ENCODE measurements around the gene GPR26.

The GPR26 gene

GRCh38 chr10:123703195-123703790, 37.1 kb downstream of the GPR26 start (continued):
- TF ChIP-seq ZNF302 (tag by site-specific recombination; IDR thresholded peaks at IDR 0.05; ENCODE audit: low read depth): no peak
- no peak for TF ChIP-seq HOXA7 (CRISPR knock-in tag; IDR thresholded peaks at IDR 0.05; ENCODE audit: borderline replicate concordance)

GRCh38 chr10:123704076-123704475, 37.9 kb downstream of the GPR26 start:
- ChIA-PET CTCF (interaction anchor here (1.6 kb wide), 1 partner anchor 17 kb away, joined by 3 read pairs; no protein-coding TSS in a partner anchor), POLR2A (no interaction called here)
- Histone ChIP-seq H3K9me3 (ENCODE audit: control insufficient read depth, insufficient read depth, low read depth, low read length) (no peaks in the 10 kb centered on the region), H3K4me3 (ENCODE audit: low read depth, low read length) (no peak overlapping the region), H3K4me1 (ENCODE audit: control insufficient read depth, insufficient read depth, low read length) (no peaks in the 10 kb centered on the region), H3K27ac (ENCODE audit: extremely low read depth, low read depth, low read length) (no peak overlapping the region), H3K36me3 (ENCODE audit: control insufficient read depth in 2 of 2, insufficient read depth in 1 of 2, low read length in 2 of 2) (no peaks in the 10 kb centered on the region)
- TF ChIP-seq ZNF596 (tag by site-specific recombination; IDR thresholded peaks at IDR 0.05): no peak
- no peak for TF ChIP-seq ZFHX2 (tag by site-specific recombination; conservative IDR thresholded peaks at IDR 0.05)
- TF ChIP-seq ZNF76 (tag by site-specific recombination; IDR thresholded peaks at IDR 0.05; ENCODE audit: borderline replicate concordance, low read depth): no peak
- TF ChIP-seq ZBTB6 (tag by site-specific recombination; IDR thresholded peaks at IDR 0.05): no peak
- no peak for TF ChIP-seq ZNF560 (tag by site-specific recombination; IDR thresholded peaks at IDR 0.05; ENCODE audit: borderline replicate concordance)
- TF ChIP-seq ZNF311 (tag by site-specific recombination; IDR thresholded peaks at IDR 0.05; ENCODE audit: borderline replicate concordance): no peak
- TF ChIP-seq ZNF48 (tag by site-specific recombination; IDR thresholded peaks at IDR 0.05): no peak
- TF ChIP-seq ZNF366 (tag by site-specific recombination; conservative IDR thresholded peaks at IDR 0.05): no peak
- no peak for TF ChIP-seq ZNF112 (tag by site-specific recombination; IDR thresholded peaks at IDR 0.05)
- TF ChIP-seq ZSCAN16 (tag by site-specific recombination; IDR thresholded peaks at IDR 0.05): no peak
- TF ChIP-seq ZNF302 (tag by site-specific recombination; IDR thresholded peaks at IDR 0.05; ENCODE audit: low read depth): no peak
- TF ChIP-seq ZNF221 (tag by site-specific recombination; IDR thresholded peaks at IDR 0.05; ENCODE audit: borderline replicate concordance): no peak
- no peak for TF ChIP-seq KLF17 (tag by site-specific recombination; IDR thresholded peaks at IDR 0.05)
- no peak for TF ChIP-seq ZNF558 (tag by site-specific recombination; IDR thresholded peaks at IDR 0.05)
- TF ChIP-seq GLIS2 (tag by site-specific recombination; IDR thresholded peaks at IDR 0.05): no peak
- no peak for TF ChIP-seq ZNF362 (tag by site-specific recombination; IDR thresholded peaks at IDR 0.05)
- TF ChIP-seq KLF10 (tag by site-specific recombination; IDR thresholded peaks at IDR 0.05): no peak
- no peak for TF ChIP-seq ATF2 (tag by site-specific recombination; IDR thresholded peaks at IDR 0.05; ENCODE audit: low read depth)

- H3K27ac ChIP-seq (ENCODE audit: extremely low read depth, low read depth, low read length): no peak overlapping the region
- no peaks in the 10 kb centered on the region for H3K4me1 ChIP-seq (ENCODE audit: control insufficient read depth, insufficient read depth, low read length)
- H3K9me3 ChIP-seq (ENCODE audit: control insufficient read depth, insufficient read depth, low read depth, low read length): no peaks in the 10 kb centered on the region
- H3K36me3 ChIP-seq (ENCODE audit: control insufficient read depth in 2 of 2, insufficient read depth in 1 of 2, low read length in 2 of 2): no peaks in the 10 kb centered on the region
- H3K4me3 ChIP-seq (ENCODE audit: low read depth, low read length): no peak overlapping the region
- ChIA-PET CTCF (no interaction called here), POLR2A (no interaction called here)
- TF ChIP-seq RBAK (tag by site-specific recombination; IDR thresholded peaks at IDR 0.05) (no peak), ZNF148 (tag by site-specific recombination; IDR thresholded peaks at IDR 0.05; ENCODE audit: borderline replicate concordance) (no peak), ELK4 (IDR thresholded peaks at IDR 0.05; ENCODE audit: borderline replicate concordance, low read depth, low read length) (no peak), ZNF501 (tag by site-specific recombination; IDR thresholded peaks at IDR 0.05) (no peak), ZNF624 (tag by site-specific recombination; IDR thresholded peaks at IDR 0.05) (no peak), ZNF223 (tag by site-specific recombination; IDR thresholded peaks at IDR 0.05) (no peak), ZNF544 (tag by site-specific recombination; IDR thresholded peaks at IDR 0.05) (no peak), GLIS1 (tag by site-specific recombination; IDR thresholded peaks at IDR 0.05) (no peak)
These were observed 38.7 kb downstream of the GPR26 start for GRCh38 chr10:123704812-123705211.

All from HEK293 (cell line).